ENCODE measurements around the gene SLC6A11.

DNA sequence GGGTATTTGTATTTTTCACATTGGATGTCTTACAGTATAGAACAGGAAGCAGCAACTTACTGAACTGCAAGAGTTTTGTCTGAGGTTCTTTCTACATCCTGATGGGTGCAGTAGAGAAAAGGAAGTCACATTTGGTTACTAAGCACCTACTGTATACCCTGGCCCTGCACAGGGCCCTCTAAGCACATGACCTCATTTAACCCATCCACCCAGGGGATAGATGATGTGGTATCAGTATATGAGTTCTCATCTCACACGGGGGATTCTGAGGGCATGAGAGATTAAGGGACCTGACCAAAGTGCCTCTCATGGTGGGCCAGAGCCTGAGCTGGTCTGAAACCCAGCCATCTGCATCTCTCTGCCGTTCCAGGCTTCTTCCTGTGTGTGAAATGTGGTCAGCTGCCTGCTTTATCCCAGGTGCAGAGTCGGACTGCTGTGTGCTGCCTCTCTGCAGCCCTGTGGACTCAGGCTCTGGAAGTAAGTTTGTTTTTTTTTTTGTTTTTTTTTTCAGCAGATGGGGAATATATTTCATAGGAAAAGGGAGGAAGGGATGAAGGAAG lies 17.9 kb downstream of the SLC6A11 start:
- TF ChIP-seq, protein P1, sequence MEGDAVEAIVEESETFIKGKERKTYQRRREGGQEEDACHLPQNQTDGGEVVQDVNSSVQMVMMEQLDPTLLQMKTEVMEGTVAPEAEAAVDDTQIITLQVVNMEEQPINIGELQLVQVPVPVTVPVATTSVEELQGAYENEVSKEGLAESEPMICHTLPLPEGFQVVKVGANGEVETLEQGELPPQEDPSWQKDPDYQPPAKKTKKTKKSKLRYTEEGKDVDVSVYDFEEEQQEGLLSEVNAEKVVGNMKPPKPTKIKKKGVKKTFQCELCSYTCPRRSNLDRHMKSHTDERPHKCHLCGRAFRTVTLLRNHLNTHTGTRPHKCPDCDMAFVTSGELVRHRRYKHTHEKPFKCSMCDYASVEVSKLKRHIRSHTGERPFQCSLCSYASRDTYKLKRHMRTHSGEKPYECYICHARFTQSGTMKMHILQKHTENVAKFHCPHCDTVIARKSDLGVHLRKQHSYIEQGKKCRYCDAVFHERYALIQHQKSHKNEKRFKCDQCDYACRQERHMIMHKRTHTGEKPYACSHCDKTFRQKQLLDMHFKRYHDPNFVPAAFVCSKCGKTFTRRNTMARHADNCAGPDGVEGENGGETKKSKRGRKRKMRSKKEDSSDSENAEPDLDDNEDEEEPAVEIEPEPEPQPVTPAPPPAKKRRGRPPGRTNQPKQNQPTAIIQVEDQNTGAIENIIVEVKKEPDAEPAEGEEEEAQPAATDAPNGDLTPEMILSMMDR (conservative IDR thresholded peaks at IDR 0.05; ENCODE audit: low read length): no peak
- TF ChIP-seq EZH2phosphoT487 (IDR thresholded peaks at IDR 0.05; ENCODE audit: borderline replicate concordance, low read depth, low read length): no peak

All from OCI-LY7 (cell line).